Caco-2 (cell line): Measurements from ENCODE around the gene TMCC1. TPM values are rescaled to one million over a fixed set of nuclear protein-coding genes. Genes with fewer than 3 reads are reported as not detected.

ENCODE experiments used
- BruUV-seq: library from RNA; stranded (reverse); fragments of 400-500 nt; replicated peaks from 2 replicates; lab custom pipeline; 2021; lab: Mats Ljungman, UMichigan
- CTCF ChIA-PET: fragments of 300-600 bp; sonication (Branson Sonifier 250); formaldehyde crosslinking; loops from one replicate; lab custom pipeline; 2022; ENCODE audit warnings: antibody characterized with exemption; lab: Charles Lee
- POLR2A ChIA-PET: fragments of 300-600 bp; sonication (Branson Sonifier 250); formaldehyde crosslinking; loops from one replicate; lab custom pipeline; 2022; ENCODE audit warnings: antibody characterized with exemption; lab: Charles Lee
- DNase-seq, 2 experiments: peaks; one replicate each; pipeline versions ENCODE4 v3.0.0 to v3.0.0-alpha.2; 2020 to 2022
- H3K27me3 ChIP-seq: replicated peaks from 2 replicates; pipeline ENCODE4 v1.6.0; 2011; ENCODE audit warnings: low read length; ENCODE audit not compliant: control insufficient read depth, insufficient read depth
- H3K36me3 ChIP-seq: 2 replicates; pipeline ENCODE4 v1.5.1; 2011; ENCODE audit warnings: low read length; ENCODE audit not compliant: control insufficient read depth, insufficient read depth
- H3K4me1 ChIP-seq: fragments of 250-450 bp; sonication (Bioruptor Pico); 2 replicates; pipeline ENCODE4 v1.5.1; 2020; ENCODE audit warnings: mild to moderate bottlenecking
- H3K4me3 ChIP-seq: 2 replicates; pipeline ENCODE4 v1.5.1; 2011; ENCODE audit warnings: low read depth, mild to moderate bottlenecking, control low read depth, low read length
- H3K9me3 ChIP-seq: fragments of 250-450 bp; sonication (Bioruptor Pico); 2 replicates; pipeline ENCODE4 v1.5.1; 2020; ENCODE audit warnings: mild to moderate bottlenecking, moderate library complexity
- H3K27ac Mint-ChIP-seq: one replicate; pipeline ENCODE4 v1.8.0; 2022; ENCODE audit warnings: mixed read lengths; ENCODE audit not compliant: unreplicated experiment
- H3K27me3 Mint-ChIP-seq: one replicate; pipeline ENCODE4 v1.8.0; 2022; ENCODE audit warnings: mixed read lengths; ENCODE audit not compliant: insufficient read depth, unreplicated experiment
- H3K36me3 Mint-ChIP-seq: one replicate; pipeline ENCODE4 v1.8.0; 2022; ENCODE audit warnings: mild to moderate bottlenecking, mixed read lengths; ENCODE audit not compliant: insufficient read depth, unreplicated experiment
- H3K4me1 Mint-ChIP-seq: one replicate; pipeline ENCODE4 v1.8.0; 2022; ENCODE audit warnings: low read depth, mixed read lengths; ENCODE audit not compliant: unreplicated experiment
- H3K4me3 Mint-ChIP-seq: one replicate; pipeline ENCODE4 v1.8.0; 2022; ENCODE audit warnings: mild to moderate bottlenecking, moderate library complexity, mixed read lengths; ENCODE audit not compliant: unreplicated experiment
- H3K9me3 Mint-ChIP-seq: one replicate; pipeline ENCODE4 v1.8.0; 2022; ENCODE audit warnings: mixed read lengths; ENCODE audit not compliant: unreplicated experiment
- intact Hi-C: fragments of 100-400 bp; cut with micrococcal nuclease; formaldehyde crosslinking; loops from one replicate; pipeline ENCODE4 v1.10.0; 2022; ENCODE audit not compliant: unreplicated experiment
- total RNA-seq: library from RNA; stranded (reverse); gene quantifications from 2 replicates; pipeline ENCODE4 v1.2.3, GENCODE V29; 2022
- TF ChIP-seq, protein P1 (sequence below), 2 experiments: fragments of 200-600 bp in 1 of 2; IDR thresholded peaks; 1 replicate in 1 of 2; 2 replicates in 1 of 2; pipeline versions ENCODE4 v1.5.1 to v1.8.0; 2011 to 2022; ENCODE audit warnings: antibody characterized with exemption in 1 of 2, control low read depth in 1 of 2, inconsistent platforms in 1 of 2, low read depth in 1 of 2, low read length in 1 of 2, mild to moderate bottlenecking in 1 of 2, moderate library complexity in 1 of 2; ENCODE audit not compliant: insufficient read depth in 1 of 2, severe bottlenecking in 1 of 2, unreplicated experiment in 1 of 2

The TMCC1 gene
- total RNA-seq, 1 experiment from 2014 or later: 27.8 TPM

- no peaks in the 10 kb centered on the region for H3K36me3 ChIP-seq
- H3K4me3 Mint-ChIP-seq: no peak overlapping the region
- H3K27me3 ChIP-seq: no peaks in the 10 kb centered on the region
- H3K27ac Mint-ChIP-seq: peak overlapping the region; percentile 68
- H3K4me1 Mint-ChIP-seq: peaks cover 56% of the 10 kb centered on the region
- peaks cover 51% of the 10 kb centered on the region for H3K4me1 ChIP-seq
- DNase-seq: peak; percentile 54 to 58
- POLR2A ChIA-PET: no interaction called here
- TF ChIP-seq, protein P1, sequence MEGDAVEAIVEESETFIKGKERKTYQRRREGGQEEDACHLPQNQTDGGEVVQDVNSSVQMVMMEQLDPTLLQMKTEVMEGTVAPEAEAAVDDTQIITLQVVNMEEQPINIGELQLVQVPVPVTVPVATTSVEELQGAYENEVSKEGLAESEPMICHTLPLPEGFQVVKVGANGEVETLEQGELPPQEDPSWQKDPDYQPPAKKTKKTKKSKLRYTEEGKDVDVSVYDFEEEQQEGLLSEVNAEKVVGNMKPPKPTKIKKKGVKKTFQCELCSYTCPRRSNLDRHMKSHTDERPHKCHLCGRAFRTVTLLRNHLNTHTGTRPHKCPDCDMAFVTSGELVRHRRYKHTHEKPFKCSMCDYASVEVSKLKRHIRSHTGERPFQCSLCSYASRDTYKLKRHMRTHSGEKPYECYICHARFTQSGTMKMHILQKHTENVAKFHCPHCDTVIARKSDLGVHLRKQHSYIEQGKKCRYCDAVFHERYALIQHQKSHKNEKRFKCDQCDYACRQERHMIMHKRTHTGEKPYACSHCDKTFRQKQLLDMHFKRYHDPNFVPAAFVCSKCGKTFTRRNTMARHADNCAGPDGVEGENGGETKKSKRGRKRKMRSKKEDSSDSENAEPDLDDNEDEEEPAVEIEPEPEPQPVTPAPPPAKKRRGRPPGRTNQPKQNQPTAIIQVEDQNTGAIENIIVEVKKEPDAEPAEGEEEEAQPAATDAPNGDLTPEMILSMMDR (IDR thresholded peaks at IDR 0.05; ENCODE audit: insufficient read depth in 1 of 2, low read depth in 1 of 2, low read length in 1 of 2, severe bottlenecking in 1 of 2, unreplicated experiment in 1 of 2): no peak
- intact Hi-C loops: no loop called here
- H3K9me3 Mint-ChIP-seq: peaks cover 7% of the 10 kb centered on the region
- no peak overlapping the region for H3K4me3 ChIP-seq
- H3K27me3 Mint-ChIP-seq: no peaks in the 10 kb centered on the region
- peaks cover 8% of the 10 kb centered on the region for H3K9me3 ChIP-seq
- H3K36me3 Mint-ChIP-seq: peaks cover 14% of the 10 kb centered on the region
- BruUV-seq: no TSS peak
- CTCF ChIA-PET: no interaction called here
Observed at GRCh38 chr3:129690406-129690805, 203.1 kb downstream of the TMCC1 start.

DNA sequence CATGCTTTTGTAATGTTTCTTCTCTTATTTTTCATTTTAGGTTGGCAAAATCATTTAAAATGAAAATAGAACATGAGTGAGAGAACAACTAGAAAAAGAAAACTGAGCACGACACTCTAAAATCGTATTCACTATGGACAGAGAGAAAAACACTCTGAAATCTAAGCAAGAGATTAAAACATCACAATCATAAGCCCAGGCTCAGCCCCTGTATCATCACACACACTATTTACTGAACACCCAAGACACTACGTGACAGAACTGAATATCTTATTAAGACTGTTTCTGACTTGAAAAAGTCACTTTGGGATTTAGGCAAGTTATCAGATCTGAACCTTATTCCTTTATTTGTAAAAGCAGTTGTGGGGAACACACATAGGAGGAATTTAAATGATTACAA is 204.5 kb downstream of the TMCC1 start:
- H3K4me1 ChIP-seq: peaks cover 48% of the 10 kb centered on the region
- CTCF ChIA-PET: no interaction called here
- peak overlapping the region; percentile 50 for H3K27ac Mint-ChIP-seq
- POLR2A ChIA-PET: no interaction called here
- no peaks in the 10 kb centered on the region for H3K27me3 Mint-ChIP-seq
- H3K4me3 ChIP-seq: no peak overlapping the region
- TF ChIP-seq, protein P1 (IDR thresholded peaks at IDR 0.05; ENCODE audit: insufficient read depth in 1 of 2, low read depth in 1 of 2, low read length in 1 of 2, severe bottlenecking in 1 of 2, unreplicated experiment in 1 of 2): no peak
- intact Hi-C loops: no loop called here
- no peaks in the 10 kb centered on the region for H3K9me3 Mint-ChIP-seq
- H3K36me3 Mint-ChIP-seq: peaks cover under 1% of the 10 kb centered on the region
- peaks cover 4% of the 10 kb centered on the region; the same call in 1 of the 2 replicates for H3K9me3 ChIP-seq
- H3K36me3 ChIP-seq: no peaks in the 10 kb centered on the region
- BruUV-seq: no TSS peak
- no peak overlapping the region for H3K4me3 Mint-ChIP-seq
- DNase-seq: no peak
- no peaks in the 10 kb centered on the region for H3K27me3 ChIP-seq
- peaks cover 55% of the 10 kb centered on the region for H3K4me1 Mint-ChIP-seq

- Mint-ChIP-seq H3K27me3 (no peaks in the 10 kb centered on the region), H3K36me3 (no peaks in the 10 kb centered on the region), H3K9me3 (no peaks in the 10 kb centered on the region), H3K4me1 (peaks cover 53% of the 10 kb centered on the region), H3K4me3 (no peak overlapping the region), H3K27ac (peak overlapping the region; percentile 50)
- ChIA-PET CTCF (no interaction called here), POLR2A (no interaction called here)
- H3K4me3 ChIP-seq: no peak overlapping the region
- no peaks in the 10 kb centered on the region for H3K27me3 ChIP-seq
- no TSS peak for BruUV-seq
- intact Hi-C loops: no loop called here
- H3K9me3 ChIP-seq: peaks cover 4% of the 10 kb centered on the region; the same call in 1 of the 2 replicates
- DNase-seq: no peak
- TF ChIP-seq, protein P1 (IDR thresholded peaks at IDR 0.05; ENCODE audit: insufficient read depth in 1 of 2, low read depth in 1 of 2, low read length in 1 of 2, severe bottlenecking in 1 of 2, unreplicated experiment in 1 of 2): no peak
- H3K36me3 ChIP-seq: no peaks in the 10 kb centered on the region
- H3K4me1 ChIP-seq: peaks cover 46% of the 10 kb centered on the region
Observed at GRCh38 chr3:129688271-129688895, 205.1 kb downstream of the TMCC1 start.
